Activated naive CD4-positive, alpha-beta T cell treated with anti-CD3 and anti-CD28 coated beads, Interleukin-2, amount 50 U/mL, for 72 hours (primary cell): ENCODE results near the gene PFKP. TPM values are rescaled to one million over a fixed set of nuclear protein-coding genes. Genes with fewer than 3 reads are reported as not detected.
"Not testable (repeated sequence)": the region's sequence is repeated elsewhere in the genome, so short reads cannot be mapped to it uniquely, and the experiment has no call there.

Source experiments
- ATAC-seq, 2 donors: fragments of 150-1000 bp; cut with Tn5 transposase; 2 replicates each; pipeline ENCODE4 v1.10.0; 2021; ENCODE audit warnings: mild to moderate bottlenecking in 2 of 2, moderate library complexity in 2 of 2
- DNase-seq, 2 donors: peaks; one replicate each; pipeline ENCODE4 v3.0.0; 2021 to 2022; ENCODE audit warnings: low spot score in 2 of 2
- H3K27ac Mint-ChIP-seq, 2 donors: one replicate each; pipeline ENCODE4 v1.8.0; 2022; ENCODE audit warnings: mild to moderate bottlenecking in 2 of 2, mixed read lengths in 2 of 2
- H3K36me3 Mint-ChIP-seq, 2 donors: one replicate each; pipeline ENCODE4 v1.8.0; 2022; ENCODE audit warnings: mixed read lengths in 2 of 2
- H3K9me3 Mint-ChIP-seq, 2 donors: one replicate each; pipeline ENCODE4 v1.8.0; 2022; ENCODE audit warnings: mixed read lengths in 2 of 2
- total RNA-seq, 2 donors: library from RNA; stranded (reverse); gene quantifications; one replicate each; pipeline ENCODE4 v1.2.3, GENCODE V29; 2022

The PFKP gene
- total RNA-seq, 2 donors from 2014 or later = 63.7 to 258 TPM

DNA sequence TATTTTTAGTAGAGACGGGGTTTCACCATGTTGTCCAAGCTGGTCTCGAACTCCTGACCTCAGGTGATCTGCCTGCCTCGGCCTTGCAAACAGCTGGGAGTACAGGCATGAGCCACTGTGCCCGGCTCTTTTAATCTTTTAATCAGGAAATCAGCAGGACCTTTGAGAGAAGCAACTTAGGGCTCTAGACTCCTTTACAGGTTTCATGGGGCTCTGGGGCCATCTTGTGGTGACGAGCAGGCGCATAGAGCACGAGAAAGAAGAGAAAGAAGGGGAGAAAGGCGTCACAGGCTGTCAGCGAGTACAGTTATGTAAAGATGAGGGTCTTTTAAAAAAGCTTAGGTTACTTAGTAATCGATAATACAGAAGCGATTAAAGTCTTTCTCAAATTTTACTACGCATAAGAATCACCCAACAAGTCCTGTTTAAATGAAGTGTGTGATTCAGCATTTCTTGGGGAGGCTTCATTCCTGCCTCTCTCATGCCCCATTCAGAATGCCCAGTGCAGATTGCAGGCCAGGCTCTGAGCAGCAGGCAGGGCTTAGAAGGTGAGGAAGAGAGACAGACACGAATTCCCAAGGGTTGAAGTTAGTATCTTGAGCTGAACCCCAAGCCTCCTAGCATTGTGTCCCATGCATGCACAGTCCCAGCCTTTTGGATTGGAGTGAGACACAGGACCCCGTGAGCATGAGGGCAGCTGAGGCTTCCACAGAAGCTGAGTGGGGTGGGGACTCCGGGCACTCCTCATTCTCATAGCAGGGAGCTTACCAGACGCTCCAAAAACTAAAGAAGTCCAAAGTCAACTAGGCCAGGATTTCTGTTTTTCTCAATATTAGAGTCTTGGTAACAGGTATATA lies 23.6 kb upstream of the PFKP start:
- peak; percentile 50 to 76 for ATAC-seq
- DNase-seq = peak in 1 of 2 donors; percentile 54
- Mint-ChIP-seq H3K9me3 (peaks cover 4 to 8% of the 10 kb centered on the region in 2 donors), H3K36me3 (no peaks in the 10 kb centered on the region), H3K27ac (no peak overlapping the region)

DNA sequence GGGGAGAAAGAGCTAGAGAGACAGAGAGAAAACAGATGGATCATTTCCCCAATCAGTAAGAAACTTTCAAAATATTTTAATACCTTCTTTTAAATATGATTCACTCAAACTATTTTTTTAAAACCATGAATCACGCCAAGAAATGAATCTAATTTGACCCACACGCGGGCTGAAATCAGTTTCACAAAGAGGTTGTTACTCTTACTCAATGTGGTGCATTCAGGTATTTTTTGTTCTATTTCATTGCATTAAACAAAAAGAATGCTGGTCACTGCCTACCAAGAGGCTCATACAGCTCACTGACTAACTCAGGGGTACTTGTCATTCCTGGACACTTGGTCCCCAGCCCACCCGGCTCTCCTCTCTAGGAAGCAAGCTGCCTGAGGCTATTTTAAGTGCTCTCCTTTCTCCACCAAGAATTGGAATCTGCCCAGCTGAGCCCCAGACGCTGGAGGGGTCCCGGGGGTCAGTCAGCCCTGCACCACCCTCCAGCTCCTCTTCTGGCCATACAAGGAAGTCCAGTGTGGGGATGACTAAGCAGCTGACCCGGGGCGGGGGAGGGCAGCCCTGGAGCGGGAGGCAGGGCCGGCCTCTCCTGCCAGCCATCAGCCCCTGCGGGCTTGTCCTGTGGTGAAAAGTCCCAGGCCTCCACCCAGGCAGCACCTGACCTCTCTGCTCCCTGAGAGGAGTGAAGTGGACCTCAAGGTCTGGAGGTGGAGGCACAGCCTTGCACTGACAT lies 21.7 kb upstream of the PFKP start:
- Mint-ChIP-seq H3K27ac (no peak overlapping the region), H3K9me3 (peaks cover 0 to 4% of the 10 kb centered on the region in 2 donors), H3K36me3 (no peaks in the 10 kb centered on the region)
- DNase-seq = no peak
- ATAC-seq = peak in 1 of 2 donors; percentile 34

DNA sequence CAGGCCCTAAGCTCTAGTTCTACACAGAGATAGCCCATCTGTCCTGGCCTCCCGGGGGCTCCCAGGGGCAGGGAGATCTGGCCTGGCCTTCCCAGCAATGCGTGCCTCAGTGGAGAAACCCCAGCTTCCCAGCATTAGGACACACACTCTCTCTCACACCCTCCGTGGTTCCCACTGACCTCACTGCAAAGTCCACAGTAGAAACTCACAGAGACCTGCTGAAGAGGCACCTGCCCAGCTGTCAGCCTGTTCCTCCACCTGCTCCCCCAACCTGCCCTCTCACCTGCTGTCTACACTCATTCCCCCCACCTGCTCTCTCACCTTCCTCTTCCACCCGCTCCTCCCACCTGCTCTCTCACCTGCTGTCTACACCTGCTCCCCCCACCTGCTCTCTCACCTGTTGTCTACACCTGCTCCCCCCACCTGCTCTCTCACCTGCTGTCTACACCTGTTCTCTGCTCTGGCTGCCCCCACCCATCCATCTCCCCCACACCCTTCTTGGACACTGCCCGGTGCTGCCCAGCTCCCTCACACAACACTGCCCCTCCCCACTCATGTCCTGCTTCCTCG lies 21.1 kb upstream of the PFKP start:
- no peak overlapping the region for H3K27ac Mint-ChIP-seq
- no peaks in the 10 kb centered on the region for H3K36me3 Mint-ChIP-seq
- ATAC-seq = no peak
- no peak for DNase-seq
- peaks cover 0 to under 1% of the 10 kb centered on the region in 2 donors for H3K9me3 Mint-ChIP-seq

DNA sequence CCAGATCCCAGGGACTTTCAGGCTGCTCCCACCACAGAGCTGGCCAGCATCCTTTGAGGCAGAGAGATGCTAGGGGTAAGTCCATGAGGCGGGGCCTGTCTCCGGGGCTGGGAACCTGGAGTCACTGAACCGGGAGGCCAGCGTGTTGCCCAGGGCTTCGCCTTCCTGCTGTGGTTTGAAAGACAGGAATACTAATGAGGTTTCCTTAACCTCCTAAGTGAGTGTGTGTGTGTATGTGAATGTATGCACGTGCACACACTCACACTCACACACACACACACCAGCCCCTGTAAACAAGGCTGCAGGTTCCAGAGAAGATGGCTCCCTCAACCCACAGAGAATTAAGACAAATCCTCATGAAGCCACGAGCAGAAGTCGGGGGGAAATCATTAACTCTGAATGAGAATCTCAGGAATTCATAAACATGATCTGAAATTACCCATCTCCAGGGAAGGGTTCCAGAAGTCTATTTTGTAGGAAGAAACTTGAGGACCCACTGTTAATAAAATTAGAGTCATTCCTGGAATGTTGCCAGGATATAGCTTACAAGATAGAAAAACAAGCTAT lies 20.3 kb upstream of the PFKP start:
- H3K9me3 Mint-ChIP-seq = no peaks in the 10 kb centered on the region
- DNase-seq = no peak
- no peak for ATAC-seq
- no peak overlapping the region for H3K27ac Mint-ChIP-seq
- H3K36me3 Mint-ChIP-seq = no peaks in the 10 kb centered on the region

DNA sequence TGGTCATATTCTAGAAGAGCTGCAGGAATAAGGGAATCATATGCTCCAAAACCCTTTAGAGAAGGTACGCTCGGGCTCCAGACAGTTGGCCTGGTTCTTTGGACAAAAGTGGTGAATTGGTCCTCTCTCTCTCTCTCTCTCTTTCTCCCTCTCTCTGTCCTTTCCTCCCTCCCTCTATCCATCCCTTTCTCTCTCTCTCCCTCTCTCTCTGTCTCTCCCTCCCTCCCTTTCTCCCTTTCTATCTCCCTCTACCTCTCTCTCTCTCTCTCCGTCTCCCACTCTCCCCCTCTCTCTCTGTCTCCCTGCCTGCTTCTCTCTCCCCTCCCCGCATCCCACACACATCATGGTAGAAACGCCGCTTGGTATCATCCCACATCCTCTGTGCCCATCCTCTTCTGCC lies 19.8 kb upstream of the PFKP start:
- Mint-ChIP-seq H3K36me3 (no peaks in the 10 kb centered on the region), H3K27ac (no peak overlapping the region), H3K9me3 (no peaks in the 10 kb centered on the region)
- DNase-seq = no peak
- no peak for ATAC-seq

DNA sequence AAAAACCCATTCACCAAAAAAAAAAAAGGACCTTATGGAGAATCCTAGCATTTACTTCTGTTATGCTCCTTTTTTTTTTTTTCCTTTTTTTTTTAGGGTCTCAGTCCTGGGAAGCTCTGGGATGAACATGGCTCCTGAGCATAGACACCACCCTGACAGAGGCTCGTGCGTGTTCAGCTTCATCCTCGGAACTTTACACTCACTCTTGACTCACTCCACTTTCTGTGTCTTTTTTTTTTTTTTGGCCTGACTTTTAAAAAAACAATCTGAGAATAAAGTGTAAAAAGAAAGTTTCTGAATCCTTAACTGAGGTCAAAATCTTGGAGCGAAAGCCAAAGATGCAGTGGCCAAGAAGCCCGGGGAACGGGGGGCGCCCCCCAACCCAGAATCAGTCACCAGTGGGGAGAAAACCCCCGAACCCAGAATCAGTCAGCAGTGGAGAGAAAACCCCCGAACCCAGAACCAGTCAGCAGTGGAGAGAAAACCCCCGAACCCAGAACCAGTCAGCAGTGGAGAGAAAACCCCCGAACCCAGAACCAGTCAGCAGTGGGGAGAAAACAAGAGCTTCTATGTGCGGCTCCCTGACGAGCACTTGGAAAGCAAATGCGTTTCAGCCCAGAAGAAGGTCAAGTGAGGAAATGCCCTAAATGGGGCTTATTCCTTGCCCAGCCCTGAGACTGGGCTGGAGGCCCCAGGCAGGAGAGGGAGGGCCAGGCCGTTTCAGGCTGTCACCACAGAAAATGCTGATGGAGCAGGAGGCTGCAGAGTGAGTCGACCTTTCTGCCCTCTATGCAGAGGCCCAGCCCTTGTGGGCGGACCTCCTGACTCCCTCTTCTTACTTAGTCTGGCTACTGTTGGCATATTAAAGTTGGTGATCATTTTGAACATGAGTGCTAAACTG lies 19.0 kb upstream of the PFKP start:
- H3K27ac Mint-ChIP-seq = no peak overlapping the region
- no peaks in the 10 kb centered on the region for H3K36me3 Mint-ChIP-seq
- ATAC-seq (peak in 1 of 2 donors; percentile 36), DNase-seq (no peak)
- no peaks in the 10 kb centered on the region for H3K9me3 Mint-ChIP-seq

DNA sequence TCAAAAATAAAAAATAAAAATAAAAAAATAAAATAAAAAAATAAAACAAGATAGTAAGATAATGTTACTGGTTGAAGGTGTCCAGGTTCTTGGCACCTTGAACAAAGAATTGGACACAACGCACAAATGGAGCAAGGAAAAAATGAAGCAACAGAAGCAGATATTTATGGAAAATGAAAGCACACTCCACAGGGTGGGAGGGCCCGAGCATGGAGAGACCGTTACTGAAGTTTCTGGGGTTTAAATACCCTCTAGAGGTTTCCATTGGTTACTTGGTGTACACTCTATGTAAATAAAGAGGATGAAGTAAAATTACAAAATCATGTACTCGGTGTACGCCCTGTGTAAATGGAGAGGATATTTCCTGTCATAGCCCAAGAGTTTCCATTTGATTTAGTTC lies 15.7 kb upstream of the PFKP start:
- Mint-ChIP-seq H3K9me3 (no peaks in the 10 kb centered on the region), H3K36me3 (no peaks in the 10 kb centered on the region), H3K27ac (no peak overlapping the region)
- no peak for ATAC-seq
- no peak for DNase-seq

DNA sequence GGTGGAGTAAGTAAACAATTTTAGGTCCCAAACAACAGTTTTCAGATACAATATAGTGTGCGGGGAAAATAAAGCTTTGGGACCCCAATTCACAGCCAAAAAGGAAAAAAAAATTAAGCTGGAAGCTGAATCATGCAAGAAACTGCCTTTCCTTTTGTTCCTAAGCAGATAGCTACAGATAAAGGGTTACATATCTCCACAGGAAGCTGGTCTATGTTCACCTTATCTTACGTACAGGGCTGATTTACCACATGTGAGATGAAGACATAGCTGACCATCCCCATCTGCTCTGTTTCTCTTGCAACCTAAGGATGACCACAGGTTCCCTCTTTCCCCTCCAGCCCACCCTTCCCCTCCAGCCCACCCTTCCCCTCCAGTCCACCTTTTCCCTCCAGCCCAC lies 14.2 kb upstream of the PFKP start:
- Mint-ChIP-seq H3K36me3 (no peaks in the 10 kb centered on the region), H3K27ac (no peak overlapping the region), H3K9me3 (no peaks in the 10 kb centered on the region)
- DNase-seq (no peak), ATAC-seq (no peak)

DNA sequence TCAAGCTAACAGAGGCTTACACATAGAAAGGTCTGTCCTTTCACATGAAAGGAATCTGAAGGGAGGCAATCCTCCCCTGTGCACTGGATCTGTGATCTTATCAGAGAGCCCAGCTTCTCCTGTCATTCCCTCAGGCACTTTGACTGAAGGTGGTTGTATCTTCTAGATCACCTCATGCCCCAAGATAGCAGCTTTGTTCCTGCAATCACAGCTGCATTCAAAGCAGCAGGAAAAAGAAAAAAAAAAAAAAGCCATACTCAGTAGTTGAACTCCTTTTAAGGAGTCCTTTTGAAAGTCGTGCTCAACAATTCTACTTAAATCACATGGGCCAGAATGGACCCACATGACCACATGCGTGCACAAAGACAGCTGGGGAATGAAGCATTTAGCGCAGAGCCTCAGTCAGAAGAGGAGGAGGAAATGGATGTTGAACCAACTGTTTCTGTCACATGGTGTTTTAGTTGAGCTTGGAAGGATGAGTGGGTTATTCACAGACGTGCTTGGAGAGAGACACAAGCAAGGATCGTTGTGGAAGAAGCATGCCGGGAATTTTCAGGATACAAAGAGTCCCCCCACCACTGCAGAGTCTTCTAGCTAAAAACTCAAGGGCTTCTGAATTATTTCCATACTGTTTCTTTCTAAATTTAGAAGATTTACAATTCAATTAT lies 13.0 kb upstream of the PFKP start:
- ATAC-seq = no peak
- no peaks in the 10 kb centered on the region for H3K9me3 Mint-ChIP-seq
- H3K27ac Mint-ChIP-seq = no peak overlapping the region
- H3K36me3 Mint-ChIP-seq = no peaks in the 10 kb centered on the region
- no peak for DNase-seq

DNA sequence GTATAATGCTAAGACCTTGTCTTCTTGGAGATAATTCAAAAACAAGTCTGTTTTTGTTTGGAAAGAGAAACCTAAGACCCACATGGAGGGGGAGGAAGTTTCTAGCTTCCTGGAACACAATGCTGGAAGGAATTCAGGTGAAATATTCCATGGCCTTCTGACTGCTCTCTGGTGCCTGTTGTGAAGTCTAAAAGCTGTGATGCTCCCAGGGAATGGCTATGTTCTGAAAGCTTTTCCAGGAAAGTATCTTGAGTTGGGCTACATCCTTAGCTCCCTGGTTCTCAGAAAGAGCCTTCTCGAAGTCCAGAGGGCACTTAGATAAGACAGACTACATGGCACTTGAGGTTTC lies 12.5 kb upstream of the PFKP start:
- Mint-ChIP-seq H3K9me3 (no peaks in the 10 kb centered on the region), H3K27ac (no peak overlapping the region), H3K36me3 (no peaks in the 10 kb centered on the region)
- ATAC-seq = no peak
- DNase-seq = no peak

DNA sequence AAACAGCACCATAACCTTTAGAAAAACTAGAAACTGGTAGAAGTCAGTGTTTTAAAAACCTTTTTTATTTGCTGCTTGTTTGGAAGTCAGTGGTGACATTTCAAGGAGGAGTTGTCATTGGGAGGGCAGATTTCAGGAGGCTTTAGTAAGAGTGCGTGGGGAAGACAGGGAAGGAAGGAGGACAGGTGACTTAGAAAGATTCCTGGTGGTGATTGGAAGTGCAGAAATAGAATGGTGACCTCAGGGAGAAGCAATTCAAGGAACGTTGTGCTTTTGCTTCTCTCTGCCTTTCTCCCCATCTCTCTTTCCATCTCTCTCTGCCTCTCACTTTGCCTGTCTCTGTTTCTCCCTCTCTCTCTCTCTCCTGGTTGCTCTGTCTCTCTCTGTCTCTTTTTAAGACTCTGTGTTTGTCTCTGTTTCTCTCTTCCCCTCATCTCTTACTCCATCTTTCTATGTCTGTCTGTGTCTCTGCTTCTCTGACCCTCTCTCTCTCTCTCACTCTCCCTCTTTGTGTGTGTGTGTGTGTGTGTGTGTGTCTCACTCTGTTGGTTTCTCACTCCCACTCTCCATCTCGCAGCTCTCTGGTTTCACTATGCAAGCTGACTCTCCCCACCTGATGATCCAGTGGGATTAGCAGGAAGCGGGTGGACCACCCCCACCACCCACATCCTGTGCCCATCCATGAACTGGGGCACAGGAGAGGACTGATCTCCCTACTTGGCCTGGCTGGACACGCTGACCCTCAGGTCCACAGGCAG lies 10.9 kb upstream of the PFKP start:
- no peaks in the 10 kb centered on the region for H3K9me3 Mint-ChIP-seq
- peak in 1 of 2 donors; percentile 23 for ATAC-seq
- H3K27ac Mint-ChIP-seq = no peak overlapping the region
- H3K36me3 Mint-ChIP-seq = no peaks in the 10 kb centered on the region
- DNase-seq = no peak

DNA sequence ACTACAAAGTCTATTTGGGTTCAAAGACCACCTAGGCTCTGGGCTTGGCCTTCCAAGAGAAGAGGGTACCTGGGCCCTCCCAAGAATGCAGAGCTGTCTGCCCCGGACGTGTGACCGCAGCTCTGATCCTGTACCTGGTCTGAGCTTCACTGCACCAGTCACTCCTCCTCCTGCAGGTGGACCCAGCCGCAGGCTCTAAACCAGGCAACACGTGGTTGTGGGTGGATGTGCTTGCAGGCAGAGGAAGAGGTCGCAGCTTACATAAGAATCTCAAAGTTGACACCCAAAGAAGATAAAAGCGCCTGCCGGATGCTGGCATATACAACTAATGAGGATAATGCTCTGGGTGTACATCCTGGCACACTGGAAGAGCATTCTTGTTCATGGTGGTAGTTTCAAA lies 9.4 kb upstream of the PFKP start:
- ATAC-seq (peak in 1 of 2 donors; percentile 35), DNase-seq (no peak)
- Mint-ChIP-seq H3K27ac (no peak overlapping the region), H3K9me3 (no peaks in the 10 kb centered on the region), H3K36me3 (no peaks in the 10 kb centered on the region)

DNA sequence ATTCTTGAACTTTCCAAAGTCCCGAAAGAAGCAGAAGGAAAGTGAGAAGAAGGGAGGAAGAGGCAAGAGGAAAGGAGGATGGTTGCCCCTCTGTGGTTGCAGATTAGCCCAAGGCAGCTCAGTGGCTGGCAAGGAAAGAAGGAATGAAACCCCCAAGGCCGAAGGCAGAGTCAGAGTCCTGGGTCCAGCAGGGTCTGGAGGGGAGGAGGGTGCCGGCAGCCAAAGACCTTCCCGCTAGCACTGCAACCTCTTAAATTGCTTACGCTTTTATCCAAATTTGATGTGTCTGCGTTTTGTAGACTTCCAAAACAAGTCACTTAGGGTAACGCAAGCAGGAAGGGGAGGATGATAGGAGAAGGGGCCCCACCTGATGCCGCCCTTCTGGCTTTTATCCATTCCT lies 7.4 kb upstream of the PFKP start:
- DNase-seq (no peak), ATAC-seq (no peak)
- Mint-ChIP-seq H3K27ac (no peak overlapping the region), H3K9me3 (no peaks in the 10 kb centered on the region), H3K36me3 (no peaks in the 10 kb centered on the region)

DNA sequence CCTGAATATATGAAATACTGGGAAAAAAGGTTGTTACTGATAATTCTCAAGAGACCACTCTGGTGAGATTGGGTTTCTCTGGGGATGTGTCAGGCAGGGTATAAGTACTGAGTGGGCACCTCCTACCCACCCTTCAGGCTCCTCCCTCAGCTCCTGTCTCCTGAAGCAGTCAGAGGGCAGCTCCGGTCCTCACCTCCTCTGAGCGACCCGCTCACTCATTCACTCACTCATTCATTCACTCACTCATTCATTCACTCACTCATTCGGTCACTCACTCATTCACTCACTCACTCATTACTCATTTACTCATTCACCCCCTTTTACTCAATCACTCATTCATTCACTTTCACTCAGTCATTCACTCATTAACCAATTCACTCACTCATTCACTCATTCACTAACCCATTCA lies 6.9 kb upstream of the PFKP start:
- ATAC-seq (peak; percentile 29 to 77), DNase-seq (no peak)
- Mint-ChIP-seq H3K9me3 (no peaks in the 10 kb centered on the region), H3K27ac (no peak overlapping the region), H3K36me3 (no peaks in the 10 kb centered on the region)

DNA sequence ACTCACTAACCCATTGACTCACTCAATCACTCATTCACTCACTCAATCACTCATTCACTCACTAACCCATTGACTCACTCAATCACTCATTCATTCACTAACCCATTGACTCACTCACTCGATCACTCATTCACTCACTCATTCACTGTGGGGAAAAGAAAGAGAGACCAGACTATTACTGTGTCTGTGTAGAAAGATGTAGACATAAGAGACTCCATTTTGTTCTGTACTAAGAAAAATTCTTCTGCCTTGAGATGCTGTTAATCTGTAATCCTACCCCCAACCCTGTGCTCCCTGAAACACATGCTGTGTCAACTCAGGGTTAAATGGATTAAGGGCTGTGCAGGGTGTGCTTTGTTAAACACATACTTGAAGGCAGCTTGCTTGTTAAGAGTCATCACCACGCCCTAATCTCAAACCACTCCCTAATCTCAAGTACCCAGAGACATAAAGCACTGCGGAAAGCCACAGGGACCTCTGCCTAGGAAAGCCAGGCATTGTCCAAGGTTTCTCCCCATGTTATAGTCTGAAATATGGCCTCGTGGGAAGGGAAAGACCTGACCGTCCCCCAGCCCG lies 5.9 kb upstream of the PFKP start:
- DNase-seq, H3K36me3 Mint-ChIP-seq, H3K9me3 Mint-ChIP-seq, H3K27ac Mint-ChIP-seq: not testable (repeated sequence)
- peak in 1 of 2 donors; percentile 63 for ATAC-seq
